Measurements from ENCODE around the gene KCNE1. TPM values are rescaled to one million over a fixed set of nuclear protein-coding genes. Genes with fewer than 3 reads are reported as not detected.
A peak's percentile ranks its signal among the peaks of the same experiment; 100 is the strongest.

Gene KCNE1
- total RNA-seq, 1 donor from 2014 or later: 0.32 TPM

DNA sequence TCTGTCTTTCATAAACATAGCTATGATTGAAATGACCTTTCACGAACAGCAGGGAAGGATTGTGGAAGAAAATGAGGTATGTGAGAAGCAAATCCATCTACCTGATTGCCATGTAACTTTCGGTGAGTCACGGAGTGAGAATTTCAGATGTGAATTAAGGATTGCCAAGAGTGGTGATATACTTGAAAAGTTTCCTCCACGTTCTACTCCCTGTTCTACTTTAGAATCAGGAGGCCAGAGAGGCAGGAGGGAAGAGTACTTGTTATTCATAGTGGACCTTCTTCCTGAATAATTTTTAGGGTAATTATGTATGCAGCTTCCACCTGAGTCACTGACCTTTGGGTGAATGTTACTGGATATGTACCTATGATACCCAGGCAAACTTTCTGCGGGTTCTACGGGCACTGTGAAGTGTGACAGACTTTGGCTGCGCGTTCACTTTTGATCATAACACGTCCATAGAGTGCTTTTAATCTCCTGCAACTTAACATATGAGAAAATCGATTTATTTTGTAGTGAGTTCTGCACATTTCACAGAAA is 2.6 kb upstream of the KCNE1 start:
- no peak for DNase-seq (ENCODE audit: low spot score)
- peaks cover 21% of the 10 kb centered on the region for H3K36me3 Mint-ChIP-seq (ENCODE audit: low read depth)
- H3K27me3 Mint-ChIP-seq (ENCODE audit: low read depth): no peaks in the 10 kb centered on the region
- H3K4me1 Mint-ChIP-seq (ENCODE audit: low read depth): peaks cover 24% of the 10 kb centered on the region
- H3K9me3 Mint-ChIP-seq (ENCODE audit: low read depth): no peaks in the 10 kb centered on the region
- H3K4me3 Mint-ChIP-seq (ENCODE audit: unreplicated experiment): no peak overlapping the region
- H3K27ac Mint-ChIP-seq (ENCODE audit: unreplicated experiment): no peak overlapping the region
- no peak for TF ChIP-seq CTCF (IDR thresholded peaks at IDR 0.05)

DNA sequence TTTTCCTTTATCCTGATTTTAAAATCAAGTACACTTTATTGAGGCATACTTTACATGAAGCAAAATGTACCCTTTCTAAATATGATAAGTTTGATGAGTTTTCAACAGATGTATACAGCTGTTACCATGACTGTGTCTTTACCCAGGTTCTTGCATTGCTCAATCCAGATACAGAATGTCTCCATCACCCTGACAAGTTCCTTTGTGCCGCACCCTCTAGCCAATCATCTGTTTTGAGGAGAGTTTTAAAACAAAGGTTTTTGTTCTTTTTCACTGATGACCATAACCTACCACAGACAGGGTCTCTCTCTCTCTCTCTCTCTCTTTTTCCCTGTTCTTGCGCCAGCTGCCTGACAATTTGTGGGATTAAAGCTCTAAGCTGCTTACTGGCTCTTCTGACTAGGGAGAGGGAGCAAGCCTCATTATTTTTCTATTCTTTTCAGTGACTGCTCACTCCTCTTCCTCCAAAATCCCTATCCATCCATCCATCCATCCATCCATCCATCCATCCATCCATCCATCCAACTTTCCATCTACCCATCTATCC is 1.2 kb upstream of the KCNE1 start:
- no peak overlapping the region for H3K4me3 Mint-ChIP-seq (ENCODE audit: unreplicated experiment)
- no peak for DNase-seq (ENCODE audit: low spot score)
- no peak overlapping the region for H3K27ac Mint-ChIP-seq (ENCODE audit: unreplicated experiment)
- TF ChIP-seq CTCF (IDR thresholded peaks at IDR 0.05): no peak
- peaks cover 12% of the 10 kb centered on the region for H3K4me1 Mint-ChIP-seq (ENCODE audit: low read depth)
- H3K27me3 Mint-ChIP-seq (ENCODE audit: low read depth): no peaks in the 10 kb centered on the region
- no peaks in the 10 kb centered on the region for H3K9me3 Mint-ChIP-seq (ENCODE audit: low read depth)
- H3K36me3 Mint-ChIP-seq (ENCODE audit: low read depth): peaks cover 15% of the 10 kb centered on the region

DNA sequence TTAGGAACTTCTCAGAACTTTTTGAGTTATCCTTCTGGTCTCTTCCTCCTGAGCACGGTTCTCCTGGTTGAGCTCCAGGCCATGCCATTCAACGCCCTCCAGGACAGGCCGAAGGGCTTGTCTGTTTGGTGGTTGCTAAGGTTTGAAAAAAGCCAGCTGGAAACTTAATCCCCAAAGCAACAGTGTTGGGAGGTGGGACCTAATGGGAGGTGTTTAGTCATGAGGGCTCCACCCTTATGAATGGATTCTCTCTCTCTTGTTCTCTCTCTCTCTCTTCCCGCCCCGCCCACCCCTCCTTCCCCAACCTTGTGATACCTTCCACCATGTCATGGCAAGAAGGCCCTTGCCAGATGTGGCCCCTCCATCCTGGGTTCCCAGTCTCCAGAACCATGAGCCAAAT is 829 bp downstream of the KCNE1 start:
- H3K27ac Mint-ChIP-seq (ENCODE audit: unreplicated experiment): no peak overlapping the region

DNA sequence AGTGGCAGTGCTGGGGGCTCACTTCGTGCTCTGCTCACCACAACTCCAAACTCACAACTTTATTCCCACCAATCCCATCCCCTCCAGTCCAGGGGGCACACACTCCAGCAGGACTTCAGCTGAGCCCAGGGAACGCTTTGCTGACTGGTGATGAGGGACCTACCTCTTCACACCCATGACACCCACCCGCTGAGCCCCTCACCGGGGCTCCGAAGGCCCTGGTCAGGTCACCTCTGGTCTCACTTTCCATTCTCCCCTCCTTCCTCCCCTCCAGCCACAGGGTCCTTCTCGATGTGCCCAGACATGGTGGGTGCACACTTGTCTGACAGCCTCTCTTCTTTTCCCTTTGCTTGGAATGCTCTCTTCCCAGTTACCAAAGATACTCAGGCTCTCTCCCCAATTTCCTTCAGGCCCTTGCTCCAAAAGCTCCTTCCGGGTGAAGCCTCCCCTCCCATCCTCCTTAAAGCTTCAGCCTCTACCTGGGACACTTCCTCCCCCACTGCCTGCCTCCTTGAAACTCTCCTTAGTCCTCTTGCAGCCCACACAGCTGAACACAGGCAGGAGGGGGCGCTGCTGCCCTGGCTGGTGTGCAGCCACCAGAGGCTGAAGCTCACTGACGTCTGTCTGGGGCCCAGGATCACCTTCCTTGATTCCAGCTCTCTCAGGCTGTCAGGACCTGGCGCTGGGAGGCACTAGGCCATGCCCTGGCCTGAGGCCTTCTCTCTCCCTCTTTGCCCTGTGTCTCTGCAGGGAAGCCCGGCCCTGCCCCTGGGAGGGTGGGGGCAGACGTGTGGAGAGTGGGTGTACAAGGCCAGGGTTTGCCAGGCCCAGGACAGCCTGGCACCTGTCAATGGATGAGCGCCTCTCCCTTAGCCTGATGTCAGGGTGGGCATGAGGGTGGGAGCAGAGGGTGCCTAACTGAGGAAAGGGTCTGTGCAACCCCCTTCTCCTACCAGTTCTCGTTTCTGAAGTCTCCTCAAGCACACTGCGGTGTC is 1.6 kb downstream of the KCNE1 start:
- DNase-seq (ENCODE audit: low spot score): no peak
- no peaks in the 10 kb centered on the region for H3K36me3 Mint-ChIP-seq (ENCODE audit: low read depth)
- TF ChIP-seq CTCF (IDR thresholded peaks at IDR 0.05): peak; percentile 85
- no peaks in the 10 kb centered on the region for H3K27me3 Mint-ChIP-seq (ENCODE audit: low read depth)
- no peaks in the 10 kb centered on the region for H3K9me3 Mint-ChIP-seq (ENCODE audit: low read depth)
- no peak overlapping the region for H3K4me3 Mint-ChIP-seq (ENCODE audit: unreplicated experiment)
- H3K27ac Mint-ChIP-seq (ENCODE audit: unreplicated experiment): no peak overlapping the region
- no peaks in the 10 kb centered on the region for H3K4me1 Mint-ChIP-seq (ENCODE audit: low read depth)

More for the DNA sequence above, 829 bp downstream of the KCNE1 start:
- Mint-ChIP-seq H3K9me3 (ENCODE audit: low read depth) (no peaks in the 10 kb centered on the region), H3K27me3 (ENCODE audit: low read depth) (no peaks in the 10 kb centered on the region), H3K36me3 (ENCODE audit: low read depth) (no peaks in the 10 kb centered on the region), H3K4me3 (ENCODE audit: unreplicated experiment) (no peak overlapping the region), H3K4me1 (ENCODE audit: low read depth) (no peaks in the 10 kb centered on the region)
- DNase-seq (ENCODE audit: low spot score): no peak
- no peak for TF ChIP-seq CTCF (IDR thresholded peaks at IDR 0.05)

DNA sequence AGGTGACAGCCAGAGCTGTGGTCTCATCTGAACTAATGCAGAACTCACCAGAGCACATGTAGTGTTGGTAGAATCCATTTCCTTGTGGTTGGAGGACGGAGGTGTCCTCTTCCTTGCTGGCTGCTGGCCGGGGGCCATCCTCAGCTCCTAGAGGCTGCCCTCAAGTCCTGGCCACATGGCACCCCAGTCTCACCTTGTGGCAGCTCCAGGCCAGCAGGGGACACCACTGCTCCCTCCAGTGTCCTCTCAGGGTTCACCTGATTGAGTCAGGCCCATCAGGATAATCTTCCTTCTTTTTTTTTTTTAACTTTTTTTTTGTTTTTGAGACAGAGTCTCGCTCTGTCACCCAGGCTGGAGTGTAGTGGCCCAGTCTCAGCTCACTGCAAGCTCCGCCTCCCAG is 2.9 kb downstream of the KCNE1 start:
- Mint-ChIP-seq H3K27me3 (ENCODE audit: low read depth) (no peaks in the 10 kb centered on the region), H3K9me3 (ENCODE audit: low read depth) (no peaks in the 10 kb centered on the region), H3K36me3 (ENCODE audit: low read depth) (no peaks in the 10 kb centered on the region), H3K4me3 (ENCODE audit: unreplicated experiment) (no peak overlapping the region), H3K4me1 (ENCODE audit: low read depth) (no peaks in the 10 kb centered on the region), H3K27ac (ENCODE audit: unreplicated experiment) (no peak overlapping the region)
- peak; percentile 43 for TF ChIP-seq CTCF (IDR thresholded peaks at IDR 0.05)
- no peak for DNase-seq (ENCODE audit: low spot score)
